A673 (cell line): ENCODE measurements around the gene GRWD1.

Source experiments
- CTCF ChIP-seq: fragments of 300-800, 200-600 bp; sonication (generic); conservative IDR thresholded peaks from 2 replicates; pipeline ENCODE4 v1.5.1; 2017; ENCODE audit warnings: low read depth, mild to moderate bottlenecking, antibody characterized with exemption, low read length, moderate library complexity, mixed read lengths
- EZH2 ChIP-seq: fragments of 200-600 bp; sonication (generic); IDR thresholded peaks from 2 replicates; pipeline ENCODE4 v1.6.1; 2017; ENCODE audit warnings: borderline replicate concordance, low read depth, mild to moderate bottlenecking, mixed read lengths, antibody characterized with exemption, low read length; ENCODE audit not compliant: poor library complexity, severe bottlenecking

GRCh38 chr19:48466561-48467325, 21.0 kb downstream of the GRWD1 start:
- TF ChIP-seq CTCF (no peak), EZH2 (no peak)
